Stomach smooth muscle (tissue), 2 donors: ENCODE measurements around the gene CEACAM3.

Experiments used
- H3K27ac ChIP-seq: one replicate; pipeline ENCODE4 v1.7.0; 2013; ENCODE audit warnings: mild to moderate bottlenecking, low read length, inconsistent platforms
- H3K27me3 ChIP-seq, 2 donors: one replicate each; pipeline ENCODE4 v1.7.0; 2013; ENCODE audit warnings: low read length in 2 of 2; ENCODE audit not compliant: insufficient read depth in 2 of 2, control insufficient read depth in 1 of 2
- H3K36me3 ChIP-seq, 2 donors: one replicate each; pipeline ENCODE4 v1.7.0; 2013; ENCODE audit warnings: low read length in 2 of 2; ENCODE audit not compliant: control insufficient read depth in 2 of 2, insufficient read depth in 2 of 2
- H3K4me1 ChIP-seq: one replicate; pipeline ENCODE4 v1.7.0; 2013; ENCODE audit warnings: low read length; ENCODE audit not compliant: control insufficient read depth, insufficient read depth
- H3K4me3 ChIP-seq, 2 donors: one replicate each; pipeline ENCODE4 v1.7.0; 2013; ENCODE audit warnings: low read length in 2 of 2
- H3K9ac ChIP-seq, 2 donors: one replicate each; pipeline ENCODE4 v1.7.0; 2013; ENCODE audit warnings: low read length in 2 of 2, mild to moderate bottlenecking in 1 of 2
- H3K9me3 ChIP-seq, 2 donors: one replicate each; pipeline ENCODE4 v1.7.0; 2013; ENCODE audit warnings: low read length in 2 of 2; ENCODE audit not compliant: control insufficient read depth in 2 of 2
- donor health status: healthy.
- donor health status: Pancreatic carcinoma.

CEACAM3 gene

DNA sequence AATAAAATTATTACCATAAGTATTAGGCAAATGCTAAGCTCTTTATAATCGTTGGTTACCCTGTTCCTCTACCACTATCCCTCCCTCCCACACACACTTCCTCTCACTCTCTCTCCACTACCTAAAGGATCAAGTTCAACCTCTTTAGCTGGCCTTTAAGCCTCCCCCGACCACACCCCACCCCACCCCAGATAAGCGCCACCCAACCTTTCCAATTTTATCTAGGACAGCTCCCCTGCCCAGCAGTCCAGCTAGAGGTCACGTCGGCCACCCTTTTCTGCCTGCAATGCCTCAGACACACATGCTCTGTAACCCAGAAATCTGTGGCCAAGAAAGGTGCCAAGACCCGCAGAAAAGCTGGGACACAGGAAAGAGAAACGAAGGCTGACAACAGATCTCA lies 47.0 kb downstream of the CEACAM3 start:
- H3K4me3 ChIP-seq: no peak overlapping the region
- H3K27me3 ChIP-seq: peaks cover 9 to 18% of the 10 kb centered on the region in 2 donors
- no peaks in the 10 kb centered on the region for H3K36me3 ChIP-seq
- no peak overlapping the region for H3K27ac ChIP-seq
- no peaks in the 10 kb centered on the region for H3K9me3 ChIP-seq
- no peaks in the 10 kb centered on the region for H3K4me1 ChIP-seq
- H3K9ac ChIP-seq: no peak overlapping the region

DNA sequence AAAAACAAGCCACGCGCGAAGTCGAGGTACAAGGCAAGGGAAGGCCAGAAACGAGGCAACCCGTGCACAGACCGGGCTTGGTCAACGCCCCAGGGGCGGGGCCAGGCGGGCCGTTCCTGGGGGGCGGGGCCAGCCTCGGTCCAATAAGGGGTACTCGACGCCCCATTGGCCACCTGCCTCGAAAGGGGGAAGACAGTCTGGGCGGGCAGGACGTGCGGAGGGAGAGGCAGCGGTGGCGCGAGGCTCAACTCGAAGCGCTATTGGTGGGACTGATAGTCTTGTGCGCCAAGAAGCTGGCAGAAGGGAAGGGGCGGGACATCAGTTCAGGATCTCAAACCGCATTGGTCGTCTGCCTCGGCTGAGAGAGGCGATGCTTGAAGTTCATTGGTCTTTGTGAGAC lies 48.2 kb downstream of the CEACAM3 start, which contains the start of gene LYPD4:
TSS of gene LYPD4 (minus strand) at position 83 of the 400 bp plus-strand sequence. CDS start 5,398 bp downstream, outside the sequence.
- Histone ChIP-seq H3K36me3 (no peaks in the 10 kb centered on the region), H3K4me1 (no peaks in the 10 kb centered on the region), H3K4me3 (no peak within 1 kb of the TSS), H3K27me3 (peaks cover 6 to 9% of the 10 kb centered on the region in 2 donors), H3K27ac (no peak within 1 kb of the TSS), H3K9me3 (no peaks in the 10 kb centered on the region), H3K9ac (no peak within 1 kb of the TSS)

DNA sequence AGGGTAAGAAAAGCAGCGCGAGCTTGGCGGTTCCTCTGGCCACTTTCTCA lies 48.4 kb downstream of the CEACAM3 start, which contains the start of gene DMRTC2:
TSS of gene DMRTC2 (plus strand) at position 42 of the 50 bp plus-strand sequence. CDS start 2,387 bp downstream, outside the sequence.
- no peaks in the 10 kb centered on the region for H3K4me1 ChIP-seq
- no peak within 1 kb of the TSS for H3K9ac ChIP-seq
- no peak within 1 kb of the TSS for H3K4me3 ChIP-seq
- peaks cover 6 to 9% of the 10 kb centered on the region in 2 donors for H3K27me3 ChIP-seq
- H3K9me3 ChIP-seq: no peaks in the 10 kb centered on the region
- no peaks in the 10 kb centered on the region for H3K36me3 ChIP-seq
- no peak within 1 kb of the TSS for H3K27ac ChIP-seq

DNA sequence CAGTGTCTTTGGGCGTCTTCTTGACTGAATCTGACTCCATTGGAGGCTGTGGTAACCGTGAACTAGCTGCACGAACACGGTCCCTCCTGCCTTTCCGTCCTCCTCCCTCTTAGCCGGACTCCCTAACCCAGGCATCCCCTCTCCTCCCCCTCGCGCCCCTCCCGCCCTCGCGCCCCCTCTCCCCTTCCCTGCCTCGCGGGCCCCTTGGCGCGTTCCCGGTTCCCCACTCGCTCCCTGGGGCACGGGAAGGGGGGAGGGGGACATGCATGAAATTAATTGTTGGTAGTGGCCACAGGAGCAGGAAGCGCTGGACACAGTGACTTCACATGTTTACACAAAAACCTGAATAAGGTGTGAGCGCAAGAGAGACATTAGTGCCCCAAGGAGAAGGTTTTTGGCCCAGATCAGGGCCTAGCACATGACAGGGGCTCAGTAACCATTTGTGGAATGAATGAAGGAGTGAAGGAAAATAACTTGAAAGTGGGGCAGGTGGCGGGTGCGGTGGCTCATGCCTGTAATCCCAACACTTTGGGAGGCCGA lies 48.7 kb downstream of the CEACAM3 start:
- Histone ChIP-seq H3K4me1 (no peaks in the 10 kb centered on the region), H3K27ac (no peak overlapping the region), H3K9ac (no peak overlapping the region), H3K27me3 (peaks cover 6 to 9% of the 10 kb centered on the region in 2 donors), H3K36me3 (no peaks in the 10 kb centered on the region), H3K9me3 (no peaks in the 10 kb centered on the region), H3K4me3 (no peak overlapping the region)

DNA sequence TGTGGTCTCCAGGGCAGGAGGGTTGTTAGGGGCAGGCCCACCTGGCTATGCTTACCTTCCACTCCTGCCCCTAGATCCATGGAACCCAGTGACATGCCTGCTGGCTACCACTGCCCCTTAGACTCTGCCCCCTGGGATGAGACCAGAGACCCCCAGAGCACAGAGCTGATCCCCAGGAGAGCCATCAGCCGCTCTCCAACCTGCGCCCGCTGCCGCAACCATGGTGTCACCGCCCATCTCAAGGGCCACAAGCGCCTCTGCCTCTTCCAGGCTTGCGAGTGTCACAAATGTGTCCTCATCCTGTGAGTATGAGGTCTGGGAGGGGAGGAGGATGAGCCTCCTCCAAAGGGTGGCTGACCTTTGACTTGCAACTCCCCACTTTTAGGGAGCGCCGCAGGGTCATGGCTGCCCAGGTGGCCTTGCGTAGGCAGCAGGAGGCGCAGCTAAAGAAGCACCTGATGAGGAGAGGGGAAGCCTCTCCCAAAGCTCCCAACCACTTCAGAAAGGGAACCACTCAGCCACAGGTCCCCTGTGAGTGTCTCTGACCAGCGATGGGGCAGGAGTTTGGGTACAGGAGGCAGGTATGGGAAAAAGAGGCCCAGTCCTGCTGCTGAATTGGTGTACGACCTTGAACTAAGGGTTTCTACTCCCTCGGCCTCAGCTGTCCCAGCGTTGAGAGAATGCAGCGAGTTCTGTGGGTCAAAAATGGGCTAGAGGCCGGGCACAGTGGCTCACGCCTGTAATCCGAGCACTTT lies 51.1 kb downstream of the CEACAM3 start:
- Histone ChIP-seq H3K9me3 (no peaks in the 10 kb centered on the region), H3K27ac (no peak overlapping the region), H3K9ac (no peak overlapping the region), H3K4me3 (no peak overlapping the region), H3K4me1 (no peaks in the 10 kb centered on the region), H3K27me3 (peaks cover 3 to 5% of the 10 kb centered on the region in 2 donors), H3K36me3 (no peaks in the 10 kb centered on the region)

DNA sequence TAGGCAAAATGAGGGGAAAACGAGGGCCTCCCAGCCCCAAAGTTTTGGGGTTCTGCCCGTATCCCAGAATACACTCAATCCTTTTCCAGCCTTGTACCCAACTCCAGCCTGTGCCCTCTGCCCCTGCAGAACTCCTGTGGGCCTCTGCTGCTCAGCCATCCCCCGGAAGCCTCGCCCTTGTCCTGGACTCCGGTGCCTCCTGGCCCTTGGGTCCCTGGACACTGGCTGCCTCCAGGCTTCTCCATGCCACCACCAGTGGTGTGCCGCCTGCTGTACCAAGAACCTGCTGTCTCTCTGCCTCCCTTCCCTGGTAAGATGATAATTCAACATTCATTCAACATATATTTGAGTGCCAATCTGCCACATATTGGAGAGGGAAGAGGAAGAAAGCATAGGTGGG lies 52.3 kb downstream of the CEACAM3 start:
- H3K27ac ChIP-seq: no peak overlapping the region
- H3K27me3 ChIP-seq: peaks cover 3 to 6% of the 10 kb centered on the region in 2 donors
- no peaks in the 10 kb centered on the region for H3K9me3 ChIP-seq
- no peak overlapping the region for H3K9ac ChIP-seq
- no peaks in the 10 kb centered on the region for H3K4me1 ChIP-seq
- no peak overlapping the region for H3K4me3 ChIP-seq
- H3K36me3 ChIP-seq: no peaks in the 10 kb centered on the region

DNA sequence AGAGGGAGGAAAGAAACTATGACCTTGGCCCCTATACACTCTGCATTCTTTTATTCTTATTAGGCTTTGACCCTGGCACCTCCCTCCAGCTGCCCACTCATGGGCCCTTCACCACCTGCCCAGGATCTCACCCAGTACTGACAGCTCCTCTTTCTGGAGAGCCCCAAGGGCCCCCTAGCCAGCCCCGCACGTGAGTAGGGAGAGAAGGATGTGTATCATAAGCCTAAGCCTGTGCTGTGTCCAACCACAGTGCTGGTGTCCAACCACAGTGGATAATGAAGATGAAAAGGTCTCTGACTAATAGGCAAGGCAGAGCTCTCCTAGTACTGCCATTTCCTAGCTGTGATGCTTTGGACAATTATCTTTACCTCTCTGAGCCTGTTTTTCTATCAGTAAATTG lies 52.7 kb downstream of the CEACAM3 start:
- H3K36me3 ChIP-seq: no peaks in the 10 kb centered on the region
- no peaks in the 10 kb centered on the region for H3K4me1 ChIP-seq
- no peaks in the 10 kb centered on the region for H3K9me3 ChIP-seq
- H3K27me3 ChIP-seq: peaks cover 3 to 8% of the 10 kb centered on the region in 2 donors
- H3K27ac ChIP-seq: no peak overlapping the region
- H3K9ac ChIP-seq: no peak overlapping the region
- no peak overlapping the region for H3K4me3 ChIP-seq

DNA sequence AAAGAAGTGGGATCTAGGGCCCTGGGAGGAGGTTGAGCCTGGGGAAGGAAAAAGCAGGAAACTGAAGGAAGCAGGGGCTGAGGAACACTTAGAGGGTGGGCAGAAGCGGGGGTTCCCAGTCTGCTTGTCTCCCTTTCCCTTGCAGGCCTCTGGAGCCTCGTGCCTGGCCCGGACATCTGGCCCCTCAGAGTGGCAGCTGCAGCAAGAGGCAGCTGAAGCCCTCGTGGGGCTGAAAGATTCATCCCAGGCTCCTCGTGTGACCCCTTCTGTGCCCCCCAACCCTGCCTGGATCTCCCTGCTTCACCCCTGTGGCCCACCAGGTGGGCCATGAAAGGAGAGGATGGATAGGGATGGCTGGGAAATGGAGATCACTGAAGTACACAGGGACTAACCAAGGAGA lies 54.0 kb downstream of the CEACAM3 start:
- H3K4me1 ChIP-seq: no peaks in the 10 kb centered on the region
- H3K36me3 ChIP-seq: no peaks in the 10 kb centered on the region
- H3K27me3 ChIP-seq: peaks cover 3 to 11% of the 10 kb centered on the region in 2 donors
- H3K9me3 ChIP-seq: no peaks in the 10 kb centered on the region
- H3K4me3 ChIP-seq: no peak overlapping the region
- H3K9ac ChIP-seq: no peak overlapping the region
- H3K27ac ChIP-seq: no peak overlapping the region

DNA sequence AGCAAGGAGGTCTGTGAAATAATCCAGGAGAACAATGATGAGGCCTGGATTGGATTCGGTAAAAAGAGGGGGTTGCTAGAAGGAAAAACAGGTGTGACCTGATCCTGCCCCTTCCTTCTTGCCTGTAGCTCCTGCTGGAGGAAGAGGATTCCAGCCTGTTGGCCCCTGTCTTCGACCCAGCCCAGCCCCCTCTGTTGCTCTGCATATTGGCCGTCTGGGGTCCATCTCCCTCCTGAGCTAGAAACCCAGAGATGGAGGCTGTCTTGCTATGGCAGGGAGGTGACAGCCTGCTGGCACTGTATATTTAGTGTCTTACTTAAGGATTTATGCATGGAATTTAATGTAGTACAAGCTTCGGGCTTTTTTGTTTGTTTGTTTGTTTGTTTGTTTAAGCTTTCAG lies 55.1 kb downstream of the CEACAM3 start:
- Histone ChIP-seq H3K27me3 (peaks cover 3 to 11% of the 10 kb centered on the region in 2 donors), H3K9me3 (no peaks in the 10 kb centered on the region), H3K4me3 (no peak overlapping the region), H3K27ac (no peak overlapping the region), H3K36me3 (no peaks in the 10 kb centered on the region), H3K9ac (no peak overlapping the region), H3K4me1 (no peaks in the 10 kb centered on the region)

DNA sequence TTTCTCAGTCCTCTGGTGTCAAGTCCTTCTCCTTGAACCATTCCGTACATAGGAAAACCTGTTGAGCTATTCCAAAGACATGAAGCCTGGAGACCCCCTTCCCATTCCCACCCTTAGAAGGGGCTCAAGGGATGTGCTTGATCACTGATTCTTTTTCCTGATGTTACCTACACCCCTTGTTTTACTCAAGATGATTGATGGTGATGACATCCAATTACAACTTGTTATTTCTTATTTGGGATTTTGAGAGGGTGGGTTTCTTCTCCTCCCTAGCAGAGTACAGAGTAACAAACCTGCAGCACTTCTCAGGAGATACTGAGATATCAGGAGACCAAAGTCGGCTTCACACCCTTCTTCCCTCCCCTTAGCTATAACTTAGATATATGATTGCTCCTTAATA lies 57.0 kb downstream of the CEACAM3 start:
- Histone ChIP-seq H3K27me3 (peaks cover 0 to 8% of the 10 kb centered on the region in 2 donors), H3K9ac (no peak overlapping the region), H3K4me1 (no peaks in the 10 kb centered on the region), H3K9me3 (no peaks in the 10 kb centered on the region), H3K36me3 (no peaks in the 10 kb centered on the region), H3K27ac (no peak overlapping the region), H3K4me3 (no peak overlapping the region)

DNA sequence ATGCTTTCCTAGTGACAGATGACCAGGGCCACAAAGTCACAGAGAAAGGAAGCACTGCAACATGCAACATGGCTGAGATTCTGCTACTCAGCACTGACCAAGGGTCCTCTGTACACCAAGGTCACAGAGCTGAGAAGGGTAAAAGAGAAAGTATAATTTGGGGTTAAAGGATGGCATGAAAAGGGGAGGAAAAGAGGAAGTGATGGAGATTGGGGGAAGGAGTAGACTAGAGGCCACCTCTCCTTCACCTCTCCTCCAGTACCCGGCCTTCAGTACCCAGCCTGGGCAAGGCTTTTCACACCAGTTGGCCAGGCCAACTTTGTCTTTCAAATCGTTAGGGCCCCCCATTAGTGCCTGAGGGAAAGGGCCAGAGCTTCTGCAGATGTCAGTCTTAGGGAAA lies 57.4 kb downstream of the CEACAM3 start:
- Histone ChIP-seq H3K4me1 (no peaks in the 10 kb centered on the region), H3K9me3 (no peaks in the 10 kb centered on the region), H3K4me3 (no peak overlapping the region), H3K9ac (no peak overlapping the region), H3K36me3 (no peaks in the 10 kb centered on the region), H3K27me3 (peaks cover 0 to 8% of the 10 kb centered on the region in 2 donors), H3K27ac (no peak overlapping the region)
